ENCODE data around the gene ADCY5.

ADCY5 gene

GRCh38 chr3:123369085-123369484, 79.8 kb downstream of the ADCY5 start:
- DNase-seq (ENCODE audit: low read depth, low spot score) = no peak

GRCh38 chr3:123367467-123368154, 81.3 kb downstream of the ADCY5 start:
- no peak for DNase-seq (ENCODE audit: low read depth, low spot score)

DNA sequence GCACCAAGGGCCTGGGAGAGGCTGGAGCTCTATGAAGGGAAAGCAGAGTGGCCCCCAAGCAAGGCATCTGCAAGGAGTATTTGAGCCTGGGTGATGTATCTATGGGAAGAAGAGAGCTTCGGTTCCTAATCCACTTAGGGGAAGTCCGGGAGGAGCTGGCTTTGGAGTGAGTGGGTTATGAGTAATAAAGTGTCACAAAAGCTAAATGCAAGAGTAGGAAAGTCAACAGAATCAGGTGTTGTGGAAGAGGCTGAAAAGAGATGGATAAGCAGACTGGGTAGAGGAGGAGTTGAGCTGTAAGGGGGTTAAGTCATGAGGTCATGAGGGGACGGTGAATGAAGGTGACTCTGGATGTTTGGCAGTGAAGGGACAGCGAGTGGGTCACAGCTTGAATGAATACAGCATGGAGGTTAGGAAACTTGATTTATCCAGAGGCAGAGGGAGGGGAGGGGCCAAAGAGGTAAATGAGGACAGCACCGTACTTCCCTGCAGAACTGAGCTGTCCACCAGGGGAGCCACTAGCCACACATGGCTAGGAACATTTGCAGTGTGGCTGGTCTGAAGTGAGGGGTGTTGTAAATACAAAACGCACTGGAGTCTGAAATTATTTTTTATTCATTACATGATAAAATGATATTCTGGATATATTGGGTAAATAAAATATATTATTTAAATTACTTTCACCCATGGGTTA, 83.3 kb downstream of the ADCY5 start:
- DNase-seq (ENCODE audit: low read depth, low spot score) = no peak

DNA sequence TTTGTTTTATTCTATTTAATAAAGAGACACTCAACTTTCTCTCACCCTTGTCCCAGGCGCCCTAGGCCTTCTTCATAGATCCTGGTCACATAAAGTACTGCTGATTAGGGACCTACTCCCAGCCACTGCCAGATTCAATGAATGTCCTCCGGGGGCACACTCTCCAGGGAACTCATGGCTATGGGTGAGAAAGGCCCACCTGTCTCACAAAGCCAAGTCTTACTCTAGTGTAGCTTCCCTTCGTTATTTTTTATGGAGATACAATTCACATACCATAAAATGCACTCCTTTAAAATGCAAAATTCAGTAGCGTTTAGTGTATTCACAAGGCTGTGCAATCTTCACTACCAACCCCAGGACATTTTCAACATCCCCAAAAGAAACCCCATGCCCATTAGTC, 87.8 kb downstream of the ADCY5 start:
- no peak for DNase-seq (ENCODE audit: low read depth, low spot score)

DNA sequence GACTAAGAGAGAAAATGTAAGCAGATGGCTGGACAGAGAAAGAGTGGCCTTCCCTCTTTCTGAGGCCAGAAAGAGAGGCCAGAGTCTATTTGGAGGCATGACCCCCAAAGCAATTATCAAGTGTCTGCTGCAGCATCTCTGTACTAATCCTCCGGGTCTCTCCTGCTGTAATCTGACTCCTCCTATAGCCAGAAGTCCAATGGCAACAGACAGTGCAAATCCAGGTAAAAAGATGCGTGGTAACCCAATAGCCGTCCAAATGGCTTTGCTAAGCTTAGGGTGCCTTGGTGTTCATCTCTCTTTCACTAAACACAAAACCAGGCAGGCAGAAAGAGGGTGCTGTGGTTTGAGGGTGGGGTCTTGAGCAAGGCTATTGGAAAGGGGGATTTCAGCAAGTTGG, 91.6 kb downstream of the ADCY5 start:
- DNase-seq (ENCODE audit: low read depth, low spot score) = no peak

GRCh38 chr3:123353850-123354233, 95.0 kb downstream of the ADCY5 start:
- no peak for DNase-seq (ENCODE audit: low read depth, low spot score)

DNA sequence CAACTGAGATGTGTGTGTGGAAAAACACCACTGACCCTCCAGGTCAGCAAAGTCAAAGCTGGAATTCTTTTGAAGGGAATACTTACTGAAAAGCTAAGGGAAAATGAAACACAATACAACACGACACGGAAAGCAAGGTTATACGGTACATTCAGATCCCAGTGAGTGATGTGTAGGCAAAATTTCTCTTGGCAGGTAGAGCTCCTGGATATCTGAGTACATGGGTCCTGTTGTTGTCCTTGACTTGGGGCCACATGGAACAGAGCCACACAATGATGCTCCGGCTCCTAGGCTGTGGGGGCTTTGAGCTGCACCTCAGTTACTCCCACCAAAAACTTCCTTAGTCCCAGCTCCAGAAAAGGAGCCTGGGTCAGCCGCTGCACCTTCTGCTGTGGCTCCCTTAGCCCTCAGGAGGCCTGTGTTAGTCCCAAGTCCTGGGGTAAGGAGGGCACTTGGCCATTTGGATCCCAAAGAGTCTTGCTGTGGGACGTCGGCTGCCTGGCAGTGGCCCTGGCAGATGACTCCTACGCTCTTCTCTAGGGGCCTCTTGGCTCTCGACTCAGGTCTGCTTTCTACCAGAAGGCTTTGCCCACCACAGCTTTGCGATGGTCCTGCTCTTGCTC, 95.6 kb downstream of the ADCY5 start:
- no peak for DNase-seq (ENCODE audit: low read depth, low spot score)

GRCh38 chr3:123352134-123352554, 96.7 kb downstream of the ADCY5 start:
- no peak for DNase-seq (ENCODE audit: low read depth, low spot score)

- DNase-seq (ENCODE audit: low read depth, low spot score) = no peak
Observed at GRCh38 chr3:123351501-123351900, 97.4 kb downstream of the ADCY5 start.

DNA sequence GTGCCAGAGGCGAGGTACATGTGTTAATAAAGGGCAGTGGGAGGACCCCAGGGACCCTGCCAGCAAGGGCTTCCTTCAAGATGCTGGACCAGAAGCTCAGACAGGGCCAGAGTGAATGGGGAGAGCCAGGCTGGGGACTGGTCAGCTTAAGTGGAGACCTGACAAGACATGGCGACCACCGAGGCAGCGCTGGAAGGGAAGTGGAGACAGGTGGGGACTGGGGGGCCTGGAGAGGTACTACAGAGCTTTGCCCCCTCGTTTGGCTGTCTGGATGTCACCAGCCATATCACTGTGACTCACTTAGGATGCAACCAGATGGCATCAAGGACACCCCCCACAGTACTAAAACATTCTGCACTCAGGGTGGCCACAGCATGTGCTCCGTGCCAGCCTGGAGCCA, 97.9 kb downstream of the ADCY5 start:
- no peak for DNase-seq (ENCODE audit: low read depth, low spot score)

DNA sequence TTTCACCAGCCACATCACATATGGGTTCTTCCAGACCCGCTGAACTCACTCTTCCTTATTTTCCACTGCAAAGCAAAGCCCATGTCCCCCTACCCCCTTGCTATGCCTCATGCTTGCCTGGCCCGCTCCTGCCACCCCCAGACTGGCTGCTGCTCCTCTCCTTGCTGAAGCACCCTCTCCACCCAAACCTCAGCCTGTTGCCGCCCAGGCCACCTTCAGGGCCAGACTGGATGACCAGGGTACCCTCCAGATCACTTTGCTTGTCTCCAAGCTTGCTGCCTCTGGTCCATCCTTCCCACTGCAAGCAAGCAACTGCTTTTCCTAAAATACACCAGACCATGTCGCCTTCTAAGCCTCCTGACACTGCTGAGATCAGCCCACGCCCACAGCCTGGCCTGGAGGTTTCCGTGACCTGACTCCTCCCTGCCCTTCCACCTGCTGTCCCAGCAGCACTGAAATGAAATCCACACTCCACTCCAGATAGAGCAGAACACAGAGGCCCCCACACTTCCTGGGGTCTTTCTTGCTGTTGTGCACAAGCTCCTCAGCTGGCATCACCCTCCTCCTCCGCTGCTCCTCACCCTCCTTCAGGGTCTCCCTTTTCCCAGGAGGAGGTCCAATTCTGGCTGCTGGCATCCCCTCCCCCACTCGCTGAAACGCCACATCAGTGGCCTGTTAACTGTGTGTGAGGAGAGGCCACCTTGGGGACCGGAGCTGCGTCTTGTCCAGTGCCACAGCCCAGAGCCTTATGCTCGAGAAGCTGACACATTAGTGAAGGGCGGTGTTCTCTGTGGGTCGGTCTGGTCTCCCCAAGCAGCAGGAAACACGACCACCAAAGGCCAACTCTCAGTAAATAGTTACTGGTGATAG, 99.1 kb downstream of the ADCY5 start:
- DNase-seq (ENCODE audit: low read depth, low spot score) = no peak

DNA sequence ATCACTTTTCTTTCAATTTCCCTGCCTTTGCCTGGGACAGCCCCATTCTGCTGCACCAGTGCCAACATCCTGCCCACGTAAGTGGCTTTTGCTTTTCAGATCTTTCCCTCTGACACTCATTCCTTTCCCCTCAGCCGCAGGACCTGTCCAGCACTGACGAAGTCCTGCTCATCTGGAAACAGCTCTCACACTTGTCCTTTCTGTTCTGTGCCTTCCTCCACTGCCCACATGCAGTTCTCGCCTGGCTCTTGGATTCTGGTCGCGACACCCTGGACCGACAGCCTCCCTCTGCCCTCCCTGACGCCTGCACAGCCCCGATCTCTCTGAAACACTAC, 99.7 kb downstream of the ADCY5 start:
- DNase-seq (ENCODE audit: low read depth, low spot score) = no peak

GRCh38 chr3:123348471-123349200, 100.3 kb downstream of the ADCY5 start:
- no peak for DNase-seq (ENCODE audit: low read depth, low spot score)

- no peak for DNase-seq (ENCODE audit: low read depth, low spot score)
Observed at GRCh38 chr3:123347691-123348264, 101.1 kb downstream of the ADCY5 start.

GRCh38 chr3:123347205-123347604, 101.7 kb downstream of the ADCY5 start:
- no peak for DNase-seq (ENCODE audit: low read depth, low spot score)

DNA sequence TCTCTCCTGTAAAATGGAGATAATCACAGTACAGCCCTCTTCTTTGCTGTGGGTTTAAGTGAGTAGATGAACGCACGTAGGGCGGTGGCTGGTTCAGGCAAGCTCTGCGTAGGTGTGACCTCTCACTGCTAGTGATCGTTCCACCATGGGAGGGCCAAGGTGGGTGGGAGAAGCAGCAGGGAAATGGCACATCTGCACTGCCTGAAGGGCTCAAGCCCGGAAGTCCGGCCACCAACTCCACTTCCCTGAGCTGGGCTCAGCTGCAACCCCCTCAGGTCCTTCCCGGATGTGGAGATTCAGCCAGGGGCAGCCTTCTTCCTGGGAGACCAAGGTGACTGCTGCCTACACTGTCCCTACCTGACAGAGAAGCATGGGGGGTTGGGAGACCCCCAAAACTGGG, 102.9 kb downstream of the ADCY5 start:
- DNase-seq (ENCODE audit: low read depth, low spot score) = no peak

- DNase-seq (ENCODE audit: low read depth, low spot score) = no peak
Observed at GRCh38 chr3:123344907-123345594, 103.8 kb downstream of the ADCY5 start.

DNA sequence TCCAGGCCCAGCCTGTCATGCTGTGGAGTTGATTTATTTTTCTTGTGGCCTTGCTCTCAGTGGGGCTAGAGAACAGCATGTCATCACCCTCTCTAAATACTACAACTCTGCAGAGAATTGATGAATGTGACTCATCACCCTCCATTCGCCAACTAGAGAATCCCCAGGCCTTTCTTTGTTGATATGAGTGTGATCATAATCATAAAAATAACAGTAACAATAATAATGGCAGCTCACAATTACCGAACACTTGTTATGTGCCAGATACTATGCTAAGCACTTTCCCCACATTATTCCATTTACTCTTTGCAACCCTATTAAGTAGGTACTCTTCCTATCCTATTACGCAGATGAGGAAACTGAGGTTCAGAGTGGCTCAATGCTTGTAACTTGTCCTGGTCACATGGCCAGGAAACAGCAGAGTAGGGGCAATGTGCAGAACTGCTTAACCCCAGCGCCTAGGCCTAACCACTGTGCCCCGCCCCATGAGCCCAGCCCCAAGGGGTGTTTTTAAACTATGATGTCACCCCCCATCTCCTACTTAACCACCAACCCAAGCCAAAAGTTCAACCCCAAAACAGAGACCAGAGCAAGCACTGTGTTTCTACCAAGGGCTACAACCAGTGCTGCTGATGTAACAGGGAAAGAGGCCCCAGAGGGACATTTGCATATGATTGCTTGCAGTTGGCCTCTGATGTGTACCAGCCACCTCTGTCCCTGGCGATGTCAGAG, 104.5 kb downstream of the ADCY5 start:
- DNase-seq (ENCODE audit: low read depth, low spot score) = no peak

DNA sequence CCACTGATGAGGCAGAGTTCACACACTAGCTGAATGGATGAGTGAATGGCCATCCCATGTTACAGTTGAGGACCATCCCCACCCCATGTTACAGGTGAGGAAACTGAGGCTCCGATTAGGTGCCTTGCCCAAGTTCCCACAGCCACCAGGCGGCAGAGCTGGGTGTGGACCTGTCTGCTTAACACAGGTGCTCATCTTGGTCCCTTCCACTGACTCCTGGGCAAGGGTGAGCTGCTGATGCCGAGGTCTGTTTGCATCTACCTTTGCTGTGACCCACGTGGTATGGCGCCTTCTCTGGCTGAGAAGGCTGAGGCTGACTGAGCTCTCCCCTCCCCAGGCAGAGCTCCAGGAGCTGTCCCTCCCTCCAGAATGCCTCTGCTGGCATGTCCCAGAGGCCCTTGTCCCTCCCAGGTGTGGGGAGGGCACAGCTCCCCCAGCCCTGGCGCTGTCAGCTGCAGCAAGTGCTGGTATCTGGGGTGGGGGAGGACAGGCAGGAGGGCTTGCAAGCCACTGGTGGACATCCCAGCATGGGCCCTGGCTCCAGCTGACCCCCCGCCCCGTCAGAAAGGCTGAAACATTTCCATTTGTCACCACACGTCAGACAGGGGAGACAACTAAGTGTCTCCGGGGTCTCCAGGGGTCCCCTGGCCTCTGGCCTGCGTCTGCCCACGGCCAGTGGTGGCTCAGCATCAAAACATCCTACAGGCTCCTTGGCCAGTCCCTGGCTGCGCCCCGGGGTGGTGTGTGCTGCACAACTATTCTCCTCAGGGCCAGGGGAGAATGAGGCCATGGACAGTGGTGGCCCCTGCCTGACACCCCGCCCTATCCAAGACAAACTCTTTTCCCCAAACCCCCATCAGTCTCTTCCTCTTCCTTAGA, 105.4 kb downstream of the ADCY5 start:
- DNase-seq (ENCODE audit: low read depth, low spot score) = no peak
